ENCODE results near the gene CNNM4. TPM values are rescaled to one million over a fixed set of nuclear protein-coding genes. Genes with fewer than 3 reads are reported as not detected.
A peak's percentile ranks its signal among the peaks of the same experiment; 100 is the strongest.

Gene CNNM4
- total and polyA plus RNA-seq, 2 of the 4 experiments (the other 2 are of a cell fraction): 2.0 to 4.1 TPM

DNA sequence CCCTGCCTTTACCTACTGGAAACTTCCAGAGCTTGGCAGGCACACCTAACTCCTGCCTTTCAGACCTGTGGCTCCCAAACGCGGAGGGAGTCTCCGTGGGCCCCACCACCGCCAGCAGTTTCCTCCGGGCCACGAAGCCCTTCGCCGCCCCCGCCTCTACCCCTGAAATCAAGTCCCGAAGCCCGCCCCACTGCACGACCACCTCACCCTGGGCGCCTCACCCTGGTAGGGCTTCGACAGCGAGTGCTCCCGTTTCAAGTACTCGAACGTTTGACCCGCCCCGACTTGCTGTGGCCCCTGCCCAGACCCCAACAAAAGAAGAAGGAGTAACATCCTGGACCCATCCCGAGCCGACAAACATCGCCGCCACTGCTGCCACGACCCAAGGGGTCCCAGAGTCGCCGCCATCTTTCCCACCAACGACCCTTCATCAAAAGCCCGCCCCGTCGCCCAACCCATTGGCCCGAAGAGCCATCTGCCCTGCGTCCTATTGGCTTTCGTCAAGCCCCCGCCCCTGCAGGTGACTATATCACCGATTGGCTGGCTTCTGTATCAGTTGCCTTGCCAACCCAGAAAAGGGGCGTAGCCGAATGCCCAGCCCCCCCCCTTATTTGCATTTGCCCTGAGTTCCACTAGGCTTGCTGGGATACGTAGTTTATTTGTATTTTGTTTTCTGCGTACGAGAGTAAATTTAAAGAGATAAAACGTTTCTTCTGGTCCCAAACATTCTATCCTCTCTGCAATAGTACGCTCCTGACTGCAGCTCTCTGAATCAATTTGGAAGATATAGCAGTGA, 20.9 kb upstream of the CNNM4 start, which contains the start of gene LMAN2L:
LMAN2L (minus strand) TSS at position 432 of the 796 bp plus-strand sequence; CDS start at position 408, 24 bp downstream.
- WGBS, 2 experiments (ENCODE audit: extremely low coverage in 2 of 2, insufficient read length in 1 of 2): 2% methylated on average over 20 of the region's 43 CpGs; no CpG with 5 or more reads in 1 of the 2 experiments
- CTCF ChIA-PET: no interaction called here
- in situ Hi-C loops (cut with MboI; ENCODE audit: low sequenced_read_pairs): no loop called here
- no peak for TF ChIP-seq SMC3 (IDR thresholded peaks at IDR 0.05; ENCODE audit: low read depth, low read length)
- TF ChIP-seq RCOR1 (IDR thresholded peaks at IDR 0.05; ENCODE audit: insufficient replicate concordance, low read length): peak; percentile 16
- TF ChIP-seq FOS (IDR thresholded peaks at IDR 0.05; ENCODE audit: low read depth, low read length): no peak
- TF ChIP-seq NFE2L2 (IDR thresholded peaks at IDR 0.05; ENCODE audit: low read depth, low read length): no peak
- no peak for TF ChIP-seq MAFK (IDR thresholded peaks at IDR 0.05; ENCODE audit: low read depth, low read length)
- TF ChIP-seq BHLHE40 (IDR thresholded peaks at IDR 0.05; ENCODE audit: low read depth, low read length): peak; percentile 90
- TF ChIP-seq RFX5 (IDR thresholded peaks at IDR 0.05; ENCODE audit: low read depth, low read length): no peak
- TF ChIP-seq USF2 (IDR thresholded peaks at IDR 0.05; ENCODE audit: low read depth, low read length): peak; percentile 82
- TF ChIP-seq, protein P1, sequence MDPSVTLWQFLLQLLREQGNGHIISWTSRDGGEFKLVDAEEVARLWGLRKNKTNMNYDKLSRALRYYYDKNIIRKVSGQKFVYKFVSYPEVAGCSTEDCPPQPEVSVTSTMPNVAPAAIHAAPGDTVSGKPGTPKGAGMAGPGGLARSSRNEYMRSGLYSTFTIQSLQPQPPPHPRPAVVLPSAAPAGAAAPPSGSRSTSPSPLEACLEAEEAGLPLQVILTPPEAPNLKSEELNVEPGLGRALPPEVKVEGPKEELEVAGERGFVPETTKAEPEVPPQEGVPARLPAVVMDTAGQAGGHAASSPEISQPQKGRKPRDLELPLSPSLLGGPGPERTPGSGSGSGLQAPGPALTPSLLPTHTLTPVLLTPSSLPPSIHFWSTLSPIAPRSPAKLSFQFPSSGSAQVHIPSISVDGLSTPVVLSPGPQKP (IDR thresholded peaks at IDR 0.05; ENCODE audit: borderline replicate concordance, low read depth, low read length): no peak
- TF ChIP-seq CTCF (conservative IDR thresholded peaks at IDR 0.05; ENCODE audit: low read depth, low read length): no peak
- no peak for TF ChIP-seq MXI1 (IDR thresholded peaks at IDR 0.05; ENCODE audit: borderline replicate concordance, low read depth, low read length)
- TF ChIP-seq MAZ (IDR thresholded peaks at IDR 0.05; ENCODE audit: borderline replicate concordance, low read depth, low read length): peak; percentile 65; the same call in 1 of the 2 replicates
- TF ChIP-seq CEBPB (IDR thresholded peaks at IDR 0.05; ENCODE audit: low read depth, low read length): no peak

More for the DNA sequence above, 20.9 kb upstream of the CNNM4 start, which contains the start of gene LMAN2L:
- Histone ChIP-seq H3K36me3 (ENCODE audit: control insufficient read depth, insufficient read depth, low read length) (no peaks in the 10 kb centered on the region; the same call in 1 of the 2 replicates), H4K91ac (ENCODE audit: insufficient read depth, low read depth, low read length) (peak within 1 kb of the TSS; percentile 34; the same call in 1 of the 2 replicates), H2BK15ac (ENCODE audit: low read depth, low read length) (no peak within 1 kb of the TSS), H3K4me3 (ENCODE audit: insufficient read depth, low read depth, low read length) (peak within 1 kb of the TSS; percentile 81), H4K8ac (ENCODE audit: low read depth in 2 of 2, low read length in 2 of 2) (peak within 1 kb of the TSS; percentile 58 to 84), H4K5ac (ENCODE audit: low read depth, low read length) (peak within 1 kb of the TSS; percentile 44; the same call in 1 of the 2 replicates), H3K14ac (replicated peaks; ENCODE audit: low read depth, low read length) (peak within 1 kb of the TSS; percentile 91), H2BK5ac (ENCODE audit: low read depth, low read length, poor library complexity, severe bottlenecking) (peak within 1 kb of the TSS; percentile 25), H3K56ac (ENCODE audit: extremely low read depth, insufficient read depth, low read length) (peak within 1 kb of the TSS; percentile 57; the same call in 1 of the 2 replicates), H3K4ac (ENCODE audit: low read depth, low read length) (peak within 1 kb of the TSS; percentile 88), H2AK5ac (ENCODE audit: low read depth, low read length) (peak within 1 kb of the TSS; percentile 87), H3K27ac (ENCODE audit: insufficient read depth, low read length) (peak within 1 kb of the TSS; percentile 75), H4K20me1 (ENCODE audit: insufficient read depth, low read length) (no peaks in the 10 kb centered on the region), H2BK20ac (ENCODE audit: low read depth, low read length) (no peak within 1 kb of the TSS), H2BK120ac (ENCODE audit: low read depth, low read length) (peak within 1 kb of the TSS; percentile 62; the same call in 1 of the 2 replicates), H3K18ac (ENCODE audit: low read depth, low read length) (no peak within 1 kb of the TSS), H3K9me3 (ENCODE audit: control insufficient read depth, insufficient read depth, low read length) (no peaks in the 10 kb centered on the region), H3K9ac (ENCODE audit: low read depth, low read length) (peak within 1 kb of the TSS; percentile 59), H3K79me1 (ENCODE audit: low read depth in 1 of 2, low read length in 2 of 2) (peaks cover 27 to 40% of the 10 kb centered on the region in 2 experiments), H3K4me2 (ENCODE audit: low read depth, low read length) (peak within 1 kb of the TSS; percentile 90), H3K27me3 (ENCODE audit: control insufficient read depth, insufficient read depth, low read length) (no peaks in the 10 kb centered on the region; the same call in 1 of the 2 replicates), H3K23ac (ENCODE audit: low read depth, low read length) (peak within 1 kb of the TSS; percentile 89), H2AFZ (replicated peaks; ENCODE audit: low read length, poor library complexity) (peak within 1 kb of the TSS; percentile 99), H3K4me1 (ENCODE audit: control insufficient read depth, insufficient read depth, low read length) (peaks cover 2% of the 10 kb centered on the region), H2AK9ac (replicated peaks; ENCODE audit: low read depth, low read length, poor library complexity) (peak within 1 kb of the TSS; percentile 60), H3K9me1 (ENCODE audit: insufficient read depth, low read length) (no peaks in the 10 kb centered on the region; the same call in 1 of the 2 replicates)
- dilution Hi-C loops (cut with HindIII; ENCODE audit: low sequenced_read_pairs, unreplicated experiment) (no loop called here), intact Hi-C loops (cut with micrococcal nuclease) (loop anchor here (5.0 to 10.0 kb wide), 2 partner anchors 103 to 225 kb away; partner anchors contain the start of gene KANSL3)
- peak; percentile 100 for ATAC-seq (ENCODE audit: low read depth)
- peak; percentile 95 for DNase-seq
- no TSS peak for BruUV-seq (replicated peaks)
- POLR2A ChIA-PET (ENCODE audit: unreplicated experiment): no interaction called here
